ENCODE results near the gene TSC1. TPM values are rescaled to one million over a fixed set of nuclear protein-coding genes. Genes with fewer than 3 reads are reported as not detected.

The TSC1 gene
- total and polyA plus RNA-seq, 2 donors (not counting 3 experiments of a cell fraction or from before 2014, with no cell fraction given): 43.9 to 51.2 TPM

DNA sequence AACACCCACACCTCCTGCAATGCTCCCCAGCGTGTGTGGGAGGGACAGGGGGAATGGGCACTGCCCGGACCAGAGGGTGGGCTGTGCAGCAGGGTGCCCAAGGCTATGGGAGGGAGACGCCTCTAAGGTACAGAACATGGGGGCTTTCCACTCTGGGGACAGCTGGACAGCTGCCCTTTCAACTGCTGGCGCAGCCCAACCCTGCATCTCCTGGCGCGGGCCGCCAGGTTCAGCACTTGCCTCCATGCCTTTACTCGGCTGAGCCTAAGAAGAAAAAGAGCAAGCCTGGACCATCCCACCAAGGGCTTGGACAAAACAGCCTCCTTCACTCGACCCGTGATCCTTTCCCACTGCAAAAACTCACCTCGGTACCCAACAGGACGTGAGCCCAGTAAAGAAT, 81.3 kb downstream of the TSC1 start:
- intact Hi-C loops (cut with micrococcal nuclease) (no loop called here), dilution Hi-C loops (cut with MboI; ENCODE audit: extremely low pct_ligation_motif_present, low sequenced_read_pairs) (no loop called here)
- H3K4me1 ChIP-seq (ENCODE audit: control insufficient read depth, extremely low read depth, insufficient read depth, low read length): no peaks in the 10 kb centered on the region
- ChIA-PET POLR2A (no interaction called here), CTCF (interaction anchor here (0.7 kb wide), 1 partner anchor 38 kb away, joined by 3 read pairs; no protein-coding TSS in a partner anchor)
- FAIRE-seq (no peak), DNase-seq (ENCODE audit: low read depth, low spot score) (no peak)
- TF ChIP-seq, protein P1, sequence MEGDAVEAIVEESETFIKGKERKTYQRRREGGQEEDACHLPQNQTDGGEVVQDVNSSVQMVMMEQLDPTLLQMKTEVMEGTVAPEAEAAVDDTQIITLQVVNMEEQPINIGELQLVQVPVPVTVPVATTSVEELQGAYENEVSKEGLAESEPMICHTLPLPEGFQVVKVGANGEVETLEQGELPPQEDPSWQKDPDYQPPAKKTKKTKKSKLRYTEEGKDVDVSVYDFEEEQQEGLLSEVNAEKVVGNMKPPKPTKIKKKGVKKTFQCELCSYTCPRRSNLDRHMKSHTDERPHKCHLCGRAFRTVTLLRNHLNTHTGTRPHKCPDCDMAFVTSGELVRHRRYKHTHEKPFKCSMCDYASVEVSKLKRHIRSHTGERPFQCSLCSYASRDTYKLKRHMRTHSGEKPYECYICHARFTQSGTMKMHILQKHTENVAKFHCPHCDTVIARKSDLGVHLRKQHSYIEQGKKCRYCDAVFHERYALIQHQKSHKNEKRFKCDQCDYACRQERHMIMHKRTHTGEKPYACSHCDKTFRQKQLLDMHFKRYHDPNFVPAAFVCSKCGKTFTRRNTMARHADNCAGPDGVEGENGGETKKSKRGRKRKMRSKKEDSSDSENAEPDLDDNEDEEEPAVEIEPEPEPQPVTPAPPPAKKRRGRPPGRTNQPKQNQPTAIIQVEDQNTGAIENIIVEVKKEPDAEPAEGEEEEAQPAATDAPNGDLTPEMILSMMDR (IDR thresholded peaks at IDR 0.05; ENCODE audit: extremely low read depth in 1 of 2, insufficient read depth in 1 of 2, low read depth in 1 of 2, low read length in 2 of 2): no peak
- no peak for TF ChIP-seq EZH2 (IDR thresholded peaks at IDR 0.05; ENCODE audit: borderline replicate concordance, low read depth, low read length, severe bottlenecking)
- no peak for TF ChIP-seq FOS (IDR thresholded peaks at IDR 0.05; ENCODE audit: borderline replicate concordance, insufficient read depth, low read length)
- no peak overlapping the region for H2AFZ ChIP-seq (ENCODE audit: low read depth, low read length)
- no peak overlapping the region for H3K9ac ChIP-seq (replicated peaks; ENCODE audit: extremely low read depth, insufficient read depth, low read length)
- no peaks in the 10 kb centered on the region for H3K9me1 ChIP-seq (replicated peaks; ENCODE audit: control insufficient read depth, extremely low read depth, insufficient read depth, low read length)
- H3K27me3 ChIP-seq (ENCODE audit: control insufficient read depth in 2 of 2, insufficient read depth in 2 of 2, low read length in 2 of 2): peaks cover 0 to 3% of the 10 kb centered on the region in 2 experiments
- no peaks in the 10 kb centered on the region for H3K36me3 ChIP-seq (ENCODE audit: control insufficient read depth in 2 of 2, extremely low read depth in 1 of 2, insufficient read depth in 2 of 2, low read length in 2 of 2)
- no peak overlapping the region for H3K4me3 ChIP-seq (replicated peaks in 1 of 3; ENCODE audit: insufficient read depth in 1 of 3, low read depth in 1 of 3, low read length in 3 of 3)
- H3K9me3 ChIP-seq (replicated peaks; ENCODE audit: control insufficient read depth, insufficient read depth, low read length): no peaks in the 10 kb centered on the region
- no peak overlapping the region for H3K27ac ChIP-seq (ENCODE audit: insufficient read depth, low read depth, low read length)
- no peaks in the 10 kb centered on the region for H4K20me1 ChIP-seq (replicated peaks; ENCODE audit: control insufficient read depth, extremely low read depth, insufficient read depth, low read length)
- H3K79me2 ChIP-seq (ENCODE audit: control insufficient read depth, insufficient read depth, low read length): no peaks in the 10 kb centered on the region
- BruUV-seq (replicated peaks): no TSS peak
- no peak overlapping the region for H3K4me2 ChIP-seq (ENCODE audit: insufficient read depth, low read length)

DNA sequence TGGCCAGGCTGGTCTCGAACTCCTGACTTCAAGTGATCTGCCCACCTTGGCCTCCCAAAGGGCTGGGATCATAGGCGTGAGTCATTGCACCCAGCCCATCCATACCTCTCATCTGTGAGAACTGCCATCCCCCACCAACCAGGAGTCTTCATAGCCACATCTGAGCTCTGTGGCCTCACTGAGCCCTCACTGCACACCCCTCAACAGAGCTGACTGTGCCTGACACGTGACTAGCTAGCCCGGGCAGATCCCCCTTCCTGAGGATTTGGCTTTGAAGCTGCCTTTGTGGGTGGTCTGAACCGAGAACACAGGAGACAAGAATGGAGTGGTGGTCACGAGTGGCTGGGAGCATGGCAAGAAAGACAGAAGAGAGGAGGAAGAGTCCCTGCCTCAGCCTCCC, 81.9 kb downstream of the TSC1 start:
- BruUV-seq (replicated peaks): no TSS peak
- H3K9me1 ChIP-seq (replicated peaks; ENCODE audit: control insufficient read depth, extremely low read depth, insufficient read depth, low read length): no peaks in the 10 kb centered on the region
- POLR2A ChIA-PET: no interaction called here
- DNase-seq (ENCODE audit: low read depth, low spot score) (no peak), FAIRE-seq (no peak)
- dilution Hi-C loops (cut with MboI; ENCODE audit: extremely low pct_ligation_motif_present, low sequenced_read_pairs) (no loop called here), intact Hi-C loops (cut with micrococcal nuclease) (no loop called here)
- H3K36me3 ChIP-seq (ENCODE audit: control insufficient read depth in 2 of 2, extremely low read depth in 1 of 2, insufficient read depth in 2 of 2, low read length in 2 of 2): no peaks in the 10 kb centered on the region
- no peak overlapping the region for H3K27ac ChIP-seq (ENCODE audit: insufficient read depth, low read depth, low read length)
- TF ChIP-seq JUN (IDR thresholded peaks at IDR 0.05; ENCODE audit: borderline replicate concordance, insufficient read depth, insufficient read length, low read depth) (no peak), POLR2A (IDR thresholded peaks at IDR 0.05; ENCODE audit: low read depth, low read length) (no peak), EZH2 (IDR thresholded peaks at IDR 0.05; ENCODE audit: borderline replicate concordance, low read depth, low read length, severe bottlenecking) (no peak), GATA2 (IDR thresholded peaks at IDR 0.05; ENCODE audit: insufficient read depth, insufficient read length, low read depth, low read length) (no peak), MYC (IDR thresholded peaks at IDR 0.05; ENCODE audit: low read depth, low read length) (no peak), POLR2AphosphoS5 (IDR thresholded peaks at IDR 0.05; ENCODE audit: insufficient read depth, low read depth, low read length) (no peak), FOS (IDR thresholded peaks at IDR 0.05; ENCODE audit: borderline replicate concordance, insufficient read depth, low read length) (no peak)
- TF ChIP-seq, protein P1 (IDR thresholded peaks at IDR 0.05; ENCODE audit: extremely low read depth in 1 of 2, insufficient read depth in 1 of 2, low read depth in 1 of 2, low read length in 2 of 2): no peak
- TF ChIP-seq, protein P2, sequence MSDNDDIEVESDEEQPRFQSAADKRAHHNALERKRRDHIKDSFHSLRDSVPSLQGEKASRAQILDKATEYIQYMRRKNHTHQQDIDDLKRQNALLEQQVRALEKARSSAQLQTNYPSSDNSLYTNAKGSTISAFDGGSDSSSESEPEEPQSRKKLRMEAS (IDR thresholded peaks at IDR 0.05; ENCODE audit: insufficient read depth, insufficient read length): no peak
- H3K4me1 ChIP-seq (ENCODE audit: control insufficient read depth, extremely low read depth, insufficient read depth, low read length): no peaks in the 10 kb centered on the region
- no peak overlapping the region for H3K4me2 ChIP-seq (ENCODE audit: insufficient read depth, low read length)
- H3K79me2 ChIP-seq (ENCODE audit: control insufficient read depth, insufficient read depth, low read length): no peaks in the 10 kb centered on the region
- no peak overlapping the region for H3K9ac ChIP-seq (replicated peaks; ENCODE audit: extremely low read depth, insufficient read depth, low read length)
- H4K20me1 ChIP-seq (replicated peaks; ENCODE audit: control insufficient read depth, extremely low read depth, insufficient read depth, low read length): no peaks in the 10 kb centered on the region
- H3K27me3 ChIP-seq (ENCODE audit: control insufficient read depth in 2 of 2, insufficient read depth in 2 of 2, low read length in 2 of 2): peaks cover 0 to 2% of the 10 kb centered on the region in 2 experiments
- CTCF ChIA-PET: interaction anchor here (0.7 to 1.3 kb wide), 2 partner anchors 13 to 39 kb away, joined by 3 to 4 read pairs; no protein-coding TSS in a partner anchor
- no peaks in the 10 kb centered on the region for H3K9me3 ChIP-seq (replicated peaks; ENCODE audit: control insufficient read depth, insufficient read depth, low read length)
- H3K4me3 ChIP-seq (replicated peaks in 1 of 3; ENCODE audit: insufficient read depth in 1 of 3, low read depth in 1 of 3, low read length in 3 of 3): no peak overlapping the region
- H2AFZ ChIP-seq (ENCODE audit: low read depth, low read length): no peak overlapping the region
